HG03196 (cell line): ENCODE measurements around the gene PLEKHM3.
A peak's percentile ranks its signal among the peaks of the same experiment; 100 is the strongest.

Experiments used
- ATAC-seq: cut with Tn5 transposase; IDR thresholded peaks from one replicate; pipeline ENCODE4 v1.9.1; 2021; ENCODE audit not compliant: unreplicated experiment

The PLEKHM3 gene

GRCh38 chr2:207867056-207867455 lies 158.3 kb downstream of the PLEKHM3 start:
- ATAC-seq, result no peak

GRCh38 chr2:207865210-207865609 lies 160.1 kb downstream of the PLEKHM3 start:
- ATAC-seq, result no peak

GRCh38 chr2:207863345-207863744 lies 162.0 kb downstream of the PLEKHM3 start:
- no peak for ATAC-seq

- ATAC-seq, result no peak
Observed at GRCh38 chr2:207861789-207862188, 163.5 kb downstream of the PLEKHM3 start.

GRCh38 chr2:207860685-207861084 lies 164.6 kb downstream of the PLEKHM3 start:
- ATAC-seq, result no peak

GRCh38 chr2:207855591-207855990 lies 169.7 kb downstream of the PLEKHM3 start:
- no peak for ATAC-seq

GRCh38 chr2:207854484-207855440 lies 170.6 kb downstream of the PLEKHM3 start:
- ATAC-seq, result no peak

- no peak for ATAC-seq
Observed at GRCh38 chr2:207852791-207853190, 172.5 kb downstream of the PLEKHM3 start.

- ATAC-seq, result no peak
Observed at GRCh38 chr2:207849443-207849842, 175.9 kb downstream of the PLEKHM3 start.

GRCh38 chr2:207848545-207848928 lies 176.8 kb downstream of the PLEKHM3 start:
- no peak for ATAC-seq

- no peak for ATAC-seq
Observed at GRCh38 chr2:207847807-207848544, 177.4 kb downstream of the PLEKHM3 start.

GRCh38 chr2:207847098-207847806 lies 178.1 kb downstream of the PLEKHM3 start:
- ATAC-seq, result no peak

- ATAC-seq, result no peak
Observed at GRCh38 chr2:207845202-207845864, 180.0 kb downstream of the PLEKHM3 start.

GRCh38 chr2:207844648-207845047 lies 180.7 kb downstream of the PLEKHM3 start:
- ATAC-seq, result no peak

- no peak for ATAC-seq
Observed at GRCh38 chr2:207840101-207840500, 185.2 kb downstream of the PLEKHM3 start.

GRCh38 chr2:207839575-207839974 lies 185.8 kb downstream of the PLEKHM3 start:
- ATAC-seq, result no peak

GRCh38 chr2:207839028-207839427 lies 186.3 kb downstream of the PLEKHM3 start:
- ATAC-seq, result no peak

- no peak for ATAC-seq
Observed at GRCh38 chr2:207836521-207837133, 188.7 kb downstream of the PLEKHM3 start.

GRCh38 chr2:207835805-207836204 lies 189.5 kb downstream of the PLEKHM3 start:
- no peak for ATAC-seq

- ATAC-seq, result peak; percentile 92
Observed at GRCh38 chr2:207833251-207833751, 192.0 kb downstream of the PLEKHM3 start.
